VCaP (cell line): Measurements from ENCODE around the gene PSEN2.
"Not testable (repeated sequence)": the region's sequence is repeated elsewhere in the genome, so short reads cannot be mapped to it uniquely, and the experiment has no call there.

Experiments
- H3K27ac ChIP-seq: fragments of 450-650 bp; 2 replicates; pipeline ENCODE4 v1.5.1; 2017
- TF ChIP-seq, protein P1 (sequence below): fragments of 450-650 bp; conservative IDR thresholded peaks from 2 replicates; pipeline ENCODE4 v1.5.1; 2017; ENCODE audit warnings: mild to moderate bottlenecking, moderate library complexity

The PSEN2 gene

GRCh38 chr1:226826479-226827261 lies 43.7 kb upstream of the PSEN2 start:
- TF ChIP-seq, protein P1, sequence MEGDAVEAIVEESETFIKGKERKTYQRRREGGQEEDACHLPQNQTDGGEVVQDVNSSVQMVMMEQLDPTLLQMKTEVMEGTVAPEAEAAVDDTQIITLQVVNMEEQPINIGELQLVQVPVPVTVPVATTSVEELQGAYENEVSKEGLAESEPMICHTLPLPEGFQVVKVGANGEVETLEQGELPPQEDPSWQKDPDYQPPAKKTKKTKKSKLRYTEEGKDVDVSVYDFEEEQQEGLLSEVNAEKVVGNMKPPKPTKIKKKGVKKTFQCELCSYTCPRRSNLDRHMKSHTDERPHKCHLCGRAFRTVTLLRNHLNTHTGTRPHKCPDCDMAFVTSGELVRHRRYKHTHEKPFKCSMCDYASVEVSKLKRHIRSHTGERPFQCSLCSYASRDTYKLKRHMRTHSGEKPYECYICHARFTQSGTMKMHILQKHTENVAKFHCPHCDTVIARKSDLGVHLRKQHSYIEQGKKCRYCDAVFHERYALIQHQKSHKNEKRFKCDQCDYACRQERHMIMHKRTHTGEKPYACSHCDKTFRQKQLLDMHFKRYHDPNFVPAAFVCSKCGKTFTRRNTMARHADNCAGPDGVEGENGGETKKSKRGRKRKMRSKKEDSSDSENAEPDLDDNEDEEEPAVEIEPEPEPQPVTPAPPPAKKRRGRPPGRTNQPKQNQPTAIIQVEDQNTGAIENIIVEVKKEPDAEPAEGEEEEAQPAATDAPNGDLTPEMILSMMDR, result no peak
- H3K27ac ChIP-seq, result no peak overlapping the region

GRCh38 chr1:226827458-226827857 lies 43.0 kb upstream of the PSEN2 start:
- H3K27ac ChIP-seq, result peak overlapping the region; percentile 33; the same call in 1 of the 2 replicates
- TF ChIP-seq, protein P1, result no peak

DNA sequence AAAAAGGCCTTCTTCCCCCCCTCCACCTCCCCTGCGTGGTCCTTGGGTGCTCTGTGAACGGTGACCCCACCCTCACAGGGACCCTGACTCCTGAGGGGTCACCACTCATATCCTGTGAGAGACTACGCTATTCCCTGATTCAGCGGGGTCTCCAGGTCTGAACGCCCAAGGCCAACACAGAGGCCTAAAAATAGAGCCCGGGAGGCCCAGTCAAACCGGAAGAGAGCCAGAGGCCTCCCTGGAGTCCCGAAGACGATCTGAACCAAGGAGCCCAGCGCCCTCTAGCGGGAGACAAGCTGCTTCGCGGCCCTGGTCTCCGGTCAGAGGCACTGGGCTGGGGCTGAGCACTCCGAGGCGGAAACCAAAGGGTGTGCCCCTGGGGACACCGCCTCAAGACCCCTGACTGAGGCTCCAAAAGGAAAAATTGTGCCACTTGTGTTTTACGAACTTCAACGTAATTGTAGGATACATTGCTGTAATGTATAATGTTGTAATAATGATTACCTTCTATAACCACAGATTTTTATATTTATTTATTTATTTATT lies 42.4 kb upstream of the PSEN2 start:
- TF ChIP-seq, protein P1, result peak; percentile 94
- H3K27ac ChIP-seq, result peak overlapping the region; percentile 33; the same call in 1 of the 2 replicates

DNA sequence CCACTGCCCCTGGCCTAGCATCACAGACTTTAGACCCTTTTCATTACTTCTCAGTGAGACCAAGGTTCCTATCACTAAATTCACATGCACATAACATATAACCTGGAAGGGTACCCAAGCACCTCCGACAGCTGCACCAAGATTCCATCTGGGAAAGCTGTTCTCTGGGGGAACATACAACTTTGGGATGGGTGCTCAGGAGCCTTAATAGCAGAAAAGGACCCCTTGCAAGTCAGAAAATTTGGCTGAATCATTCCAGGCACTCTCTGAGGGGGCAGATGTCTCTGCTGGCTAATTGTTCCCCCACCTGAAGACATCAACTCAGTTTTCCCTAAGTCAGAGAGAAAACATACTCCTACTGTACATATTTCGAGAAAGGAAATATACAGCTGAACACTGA lies 41.3 kb upstream of the PSEN2 start:
- no peak overlapping the region for H3K27ac ChIP-seq
- TF ChIP-seq, protein P1, result no peak

DNA sequence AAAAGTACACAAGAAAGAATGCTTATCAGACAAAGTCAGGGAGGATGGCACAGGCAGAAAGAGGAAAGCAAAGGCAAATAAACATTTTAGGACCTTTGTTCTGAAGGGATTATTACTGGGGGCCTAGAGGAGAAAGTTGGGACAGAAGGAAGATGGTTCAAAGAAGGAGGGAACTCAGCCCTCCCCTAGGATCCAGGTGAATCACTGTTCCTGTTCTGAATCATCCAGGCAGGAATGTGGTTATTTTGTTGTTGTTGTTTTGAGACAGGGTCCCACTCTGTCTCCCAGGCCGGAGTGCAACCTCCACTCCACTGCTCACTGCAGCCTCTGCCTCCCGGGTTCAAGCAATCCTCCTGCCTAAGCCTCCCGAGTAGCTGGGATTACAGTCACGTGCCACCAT lies 38.5 kb upstream of the PSEN2 start:
- no peak overlapping the region for H3K27ac ChIP-seq
- TF ChIP-seq, protein P1, result no peak

- TF ChIP-seq, protein P1, result no peak
- no peak overlapping the region for H3K27ac ChIP-seq
These were observed 37.8 kb upstream of the PSEN2 start for GRCh38 chr1:226832613-226833012.

- H3K27ac ChIP-seq, result not testable (repeated sequence)
These were observed 36.2 kb upstream of the PSEN2 start for GRCh38 chr1:226834179-226834578.

GRCh38 chr1:226835396-226835795 lies 35.0 kb upstream of the PSEN2 start:
- not testable (repeated sequence) for H3K27ac ChIP-seq

- H3K27ac ChIP-seq, result not testable (repeated sequence)
These were observed 32.5 kb upstream of the PSEN2 start for GRCh38 chr1:226837966-226838365.
